Suppressor macrophage treated with lipopolysaccharide for 4 hours (primary cell): ENCODE results near the gene MIS12.

Experiments used
- DNase-seq: peaks from one replicate; pipeline ENCODE4 v3.0.0-alpha.2; 2020

MIS12 gene

DNA sequence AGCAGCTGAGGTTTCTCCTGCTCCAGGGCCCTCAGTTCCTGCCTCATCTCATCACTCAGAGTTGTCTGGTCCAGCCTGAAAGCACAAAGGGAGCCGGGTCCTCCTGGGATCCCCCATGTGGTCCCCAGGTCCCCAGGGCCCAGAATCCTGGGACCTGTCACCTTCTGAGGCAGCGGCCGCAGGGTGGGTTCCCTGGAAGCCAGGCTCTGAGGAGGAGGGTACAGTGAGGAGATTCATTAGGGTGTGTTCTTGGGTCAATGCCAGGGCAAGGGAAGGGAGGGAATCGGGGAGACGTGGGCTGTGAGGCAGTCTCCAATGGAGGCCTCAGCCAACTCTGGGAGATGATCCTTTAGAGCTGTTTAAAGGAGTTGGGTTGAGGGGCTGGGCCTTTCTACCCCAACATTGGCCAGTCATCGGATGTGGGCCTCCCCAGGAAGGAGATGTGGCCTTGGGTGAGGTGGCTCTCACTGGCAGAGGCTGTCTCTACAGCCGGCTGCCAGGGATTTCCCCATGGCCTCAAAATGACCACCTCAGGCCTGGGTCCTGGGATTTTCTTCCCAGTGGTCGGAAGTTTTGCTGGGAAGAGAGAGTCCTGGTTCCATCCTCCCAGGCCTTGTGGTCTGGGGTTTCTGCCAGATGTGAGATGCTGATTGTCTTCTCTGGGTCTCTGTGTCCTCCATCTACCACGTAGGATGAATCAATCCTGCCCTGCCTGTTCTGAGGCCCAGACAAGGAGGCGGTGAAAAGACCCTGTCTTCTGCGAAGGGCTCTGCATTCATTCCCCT, 50.7 kb downstream of the MIS12 start:
- no peak for DNase-seq

DNA sequence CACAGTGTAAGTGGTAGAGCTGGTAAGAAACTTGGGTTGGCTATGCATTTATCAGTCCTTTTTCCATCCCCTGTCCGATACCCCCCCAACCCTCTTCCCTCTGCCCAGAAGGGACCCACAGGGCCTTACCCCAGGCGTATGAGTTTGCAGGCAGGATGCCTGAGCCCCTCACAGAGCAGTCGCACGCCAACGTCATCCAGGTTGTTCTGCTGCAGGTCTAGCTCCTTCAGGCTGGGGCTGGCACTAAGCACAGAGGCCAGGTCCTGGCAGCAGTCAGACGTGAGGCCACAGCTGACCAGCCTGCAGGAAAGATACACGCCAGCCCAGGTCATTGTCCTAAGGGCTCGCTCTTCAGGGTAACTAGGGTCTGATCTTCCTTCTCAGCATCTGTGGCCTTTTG, 52.9 kb downstream of the MIS12 start:
- DNase-seq = no peak

GRCh38 chr17:5540321-5540720, 54.0 kb downstream of the MIS12 start:
- DNase-seq = no peak
